ENCODE data around the gene NMT1. TPM values are rescaled to one million over a fixed set of nuclear protein-coding genes. Genes with fewer than 3 reads are reported as not detected.

NMT1 gene
- total RNA-seq, 6 experiments from 2014 or later, result 50.8 to 76.7 (median 72.0) TPM

DNA sequence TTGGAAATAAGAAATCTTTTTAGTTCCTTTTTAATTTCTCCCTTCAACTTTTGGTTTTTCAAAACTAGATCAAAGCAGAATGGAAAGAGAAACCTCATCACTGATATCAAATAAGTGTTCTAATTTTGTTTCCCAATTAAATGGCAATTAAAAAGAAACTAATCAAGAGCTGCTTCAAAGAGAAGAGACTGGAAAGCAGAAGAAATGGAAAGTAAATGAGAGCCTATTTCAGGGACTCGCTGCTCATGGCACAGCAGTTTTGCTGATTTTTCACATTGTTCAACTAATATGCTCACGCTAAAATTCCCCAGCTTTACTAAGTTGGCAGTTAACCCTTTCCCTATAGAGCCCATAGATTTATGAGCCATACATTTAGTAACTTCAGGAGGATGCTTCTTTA is 6.5 kb downstream of the NMT1 start:
- TF ChIP-seq POLR2A (IDR thresholded peaks at IDR 0.05), result no peak
- TF ChIP-seq, protein P1, sequence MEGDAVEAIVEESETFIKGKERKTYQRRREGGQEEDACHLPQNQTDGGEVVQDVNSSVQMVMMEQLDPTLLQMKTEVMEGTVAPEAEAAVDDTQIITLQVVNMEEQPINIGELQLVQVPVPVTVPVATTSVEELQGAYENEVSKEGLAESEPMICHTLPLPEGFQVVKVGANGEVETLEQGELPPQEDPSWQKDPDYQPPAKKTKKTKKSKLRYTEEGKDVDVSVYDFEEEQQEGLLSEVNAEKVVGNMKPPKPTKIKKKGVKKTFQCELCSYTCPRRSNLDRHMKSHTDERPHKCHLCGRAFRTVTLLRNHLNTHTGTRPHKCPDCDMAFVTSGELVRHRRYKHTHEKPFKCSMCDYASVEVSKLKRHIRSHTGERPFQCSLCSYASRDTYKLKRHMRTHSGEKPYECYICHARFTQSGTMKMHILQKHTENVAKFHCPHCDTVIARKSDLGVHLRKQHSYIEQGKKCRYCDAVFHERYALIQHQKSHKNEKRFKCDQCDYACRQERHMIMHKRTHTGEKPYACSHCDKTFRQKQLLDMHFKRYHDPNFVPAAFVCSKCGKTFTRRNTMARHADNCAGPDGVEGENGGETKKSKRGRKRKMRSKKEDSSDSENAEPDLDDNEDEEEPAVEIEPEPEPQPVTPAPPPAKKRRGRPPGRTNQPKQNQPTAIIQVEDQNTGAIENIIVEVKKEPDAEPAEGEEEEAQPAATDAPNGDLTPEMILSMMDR (IDR thresholded peaks at IDR 0.05), result no peak
- WGBS (ENCODE audit: insufficient coverage, low coverage, low lambda C conversion rate, missing lambda C conversion rate), result 78% methylated on average over 2 of the region's 2 CpGs
- intact Hi-C loops (cut with DNase I), result no loop called here
- peaks cover 0 to 17% (median 6%) of the 10 kb centered on the region in 4 donors for H3K4me1 ChIP-seq
- H3K9me3 ChIP-seq, result no peaks in the 10 kb centered on the region
- DNase-seq (no peak), ATAC-seq (no peak)
- H3K4me3 ChIP-seq, result no peak overlapping the region
- no peak overlapping the region for H3K27ac ChIP-seq
- H3K36me3 ChIP-seq, result peaks cover 0 to 9% (median 2%) of the 10 kb centered on the region in 4 donors
- no peaks in the 10 kb centered on the region for H3K27me3 ChIP-seq

DNA sequence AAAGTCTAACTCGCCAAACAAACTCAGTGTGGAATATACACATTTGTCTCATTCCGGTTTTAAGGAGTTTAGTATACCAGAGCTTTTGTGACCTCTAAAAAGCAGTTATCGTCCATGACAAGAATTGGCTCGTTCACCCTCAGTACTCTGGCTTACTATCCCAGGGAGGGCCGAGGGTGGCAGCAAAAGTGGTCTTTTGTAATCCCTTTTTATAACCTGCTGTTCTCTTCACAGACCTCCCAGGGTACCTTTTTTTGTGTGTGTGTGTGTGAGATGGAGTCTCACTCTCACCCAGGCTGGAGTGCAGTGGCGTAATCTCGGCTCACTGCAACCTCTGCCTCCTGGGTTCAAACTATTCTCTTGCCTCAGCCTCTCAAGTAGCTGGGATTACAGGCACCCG is 8.9 kb downstream of the NMT1 start:
- Histone ChIP-seq H3K27ac (no peak overlapping the region), H3K36me3 (peaks cover 0 to 9% (median 2%) of the 10 kb centered on the region in 4 donors), H3K27me3 (no peaks in the 10 kb centered on the region), H3K4me1 (peaks cover 0 to 21% (median 4%) of the 10 kb centered on the region in 4 donors), H3K4me3 (no peak overlapping the region), H3K9me3 (no peaks in the 10 kb centered on the region)
- no peak for ATAC-seq
- no peak for DNase-seq
- no peak for TF ChIP-seq POLR2A (IDR thresholded peaks at IDR 0.05)
- TF ChIP-seq, protein P1 (IDR thresholded peaks at IDR 0.05), result no peak
- intact Hi-C loops (cut with DNase I), result no loop called here
- WGBS (ENCODE audit: insufficient coverage, low coverage, low lambda C conversion rate, missing lambda C conversion rate), result 41% methylated on average over 3 of the region's 8 CpGs

DNA sequence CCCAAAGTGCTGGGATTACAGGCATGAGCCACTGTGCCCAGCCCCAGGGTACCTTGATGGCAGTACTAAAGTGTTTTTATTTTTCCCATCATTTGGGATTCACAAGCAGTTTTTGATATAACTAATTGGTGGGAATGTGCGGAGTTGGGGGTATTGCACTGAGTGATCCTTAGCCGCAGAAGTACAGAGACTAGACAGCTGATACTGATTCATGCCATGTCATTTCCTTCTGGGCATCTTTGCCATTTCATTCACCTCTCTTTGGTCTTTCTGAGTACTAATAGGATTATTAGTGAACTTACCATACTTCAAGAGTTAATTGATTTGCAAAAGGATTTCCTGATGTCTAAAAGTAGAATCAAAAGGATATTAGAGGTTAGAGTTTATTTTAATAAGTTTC is 9.7 kb downstream of the NMT1 start:
- H3K4me1 ChIP-seq, result peaks cover 0 to 21% (median 4%) of the 10 kb centered on the region in 4 donors
- ATAC-seq (no peak), DNase-seq (no peak)
- H3K4me3 ChIP-seq, result no peak overlapping the region
- intact Hi-C loops (cut with DNase I), result no loop called here
- no peak overlapping the region for H3K27ac ChIP-seq
- no peaks in the 10 kb centered on the region for H3K9me3 ChIP-seq
- peaks cover 0 to 9% (median 2%) of the 10 kb centered on the region in 4 donors for H3K36me3 ChIP-seq
- TF ChIP-seq, protein P1 (IDR thresholded peaks at IDR 0.05), result no peak
- no peak for TF ChIP-seq POLR2A (IDR thresholded peaks at IDR 0.05)
- H3K27me3 ChIP-seq, result no peaks in the 10 kb centered on the region
- WGBS (ENCODE audit: insufficient coverage, low coverage, low lambda C conversion rate, missing lambda C conversion rate), result 67% methylated on average over 2 of the region's 2 CpGs

DNA sequence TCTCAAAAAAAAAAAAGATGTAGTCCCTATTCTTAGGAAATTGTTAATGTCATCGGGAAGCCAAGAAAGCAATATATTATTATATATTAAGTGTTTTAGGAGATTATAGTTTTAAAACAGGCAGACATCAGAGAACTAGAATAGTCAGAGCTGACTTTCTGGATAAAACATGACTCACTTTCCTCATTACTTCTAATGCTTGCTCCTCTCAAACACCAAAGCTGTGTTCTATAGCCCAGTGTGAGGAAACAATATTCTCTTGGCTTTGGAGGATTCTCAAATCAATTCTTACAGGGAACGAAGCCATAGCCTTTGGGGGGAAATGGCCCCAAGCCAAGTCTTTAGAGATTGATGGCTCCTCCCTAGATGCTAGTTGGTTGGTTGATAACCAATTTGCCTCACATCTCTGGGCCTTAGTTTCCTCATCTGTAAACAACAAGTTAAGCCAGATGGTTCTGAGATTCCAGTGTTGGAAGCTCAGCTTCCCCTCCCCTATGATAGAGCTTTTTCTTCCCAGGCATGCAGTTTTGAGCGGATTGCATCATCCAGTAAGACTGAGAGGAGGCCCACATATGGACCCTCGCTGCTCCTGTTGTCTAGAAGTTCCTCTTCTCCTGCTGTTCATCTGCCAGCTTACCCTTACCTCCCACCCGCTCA is 12.4 kb downstream of the NMT1 start:
- H3K4me1 ChIP-seq, result peaks cover 0 to 33% (median 8%) of the 10 kb centered on the region in 4 donors
- H3K27ac ChIP-seq, result no peak overlapping the region

More for the DNA sequence above, 12.4 kb downstream of the NMT1 start:
- intact Hi-C loops (cut with DNase I), result no loop called here
- H3K9me3 ChIP-seq, result no peaks in the 10 kb centered on the region
- WGBS (ENCODE audit: insufficient coverage, low coverage, low lambda C conversion rate, missing lambda C conversion rate), result 58% methylated on average over 5 of the region's 5 CpGs
- no peaks in the 10 kb centered on the region for H3K27me3 ChIP-seq
- peaks cover 0 to 9% (median 0%) of the 10 kb centered on the region in 4 donors for H3K36me3 ChIP-seq
- DNase-seq (no peak), ATAC-seq (peak in 2 of 4 donors; percentile 19 to 20)
- no peak overlapping the region for H3K4me3 ChIP-seq
- no peak for TF ChIP-seq POLR2A (IDR thresholded peaks at IDR 0.05)
- TF ChIP-seq, protein P1 (IDR thresholded peaks at IDR 0.05), result no peak

Measured in right lobe of liver (tissue), 6 donors.